Measurements from ENCODE around the gene NAGK. TPM values are rescaled to one million over a fixed set of nuclear protein-coding genes. Genes with fewer than 3 reads are reported as not detected.
"Not testable (repeated sequence)": the region's sequence is repeated elsewhere in the genome, so short reads cannot be mapped to it uniquely, and the experiment has no call there.

NAGK gene
- total RNA-seq, 4 donors from 2014 or later: 87.5 to 278 (median 166) TPM

GRCh38 chr2:71049704-71050360 is 18.6 kb upstream of the NAGK start:
- H3K27ac ChIP-seq: peak overlapping the region in 3 of 4 donors; percentile 5 to 57 (median 42)
- H3K27me3 ChIP-seq; H3K9me3 ChIP-seq; DNase-seq; intact Hi-C loops (cut with DNase I); H3K4me3 ChIP-seq; H3K36me3 ChIP-seq: not testable (repeated sequence)
- peaks cover 0 to 13% (median 0%) of the 10 kb centered on the region in 3 donors for H3K4me1 ChIP-seq
- TF ChIP-seq, protein P1, sequence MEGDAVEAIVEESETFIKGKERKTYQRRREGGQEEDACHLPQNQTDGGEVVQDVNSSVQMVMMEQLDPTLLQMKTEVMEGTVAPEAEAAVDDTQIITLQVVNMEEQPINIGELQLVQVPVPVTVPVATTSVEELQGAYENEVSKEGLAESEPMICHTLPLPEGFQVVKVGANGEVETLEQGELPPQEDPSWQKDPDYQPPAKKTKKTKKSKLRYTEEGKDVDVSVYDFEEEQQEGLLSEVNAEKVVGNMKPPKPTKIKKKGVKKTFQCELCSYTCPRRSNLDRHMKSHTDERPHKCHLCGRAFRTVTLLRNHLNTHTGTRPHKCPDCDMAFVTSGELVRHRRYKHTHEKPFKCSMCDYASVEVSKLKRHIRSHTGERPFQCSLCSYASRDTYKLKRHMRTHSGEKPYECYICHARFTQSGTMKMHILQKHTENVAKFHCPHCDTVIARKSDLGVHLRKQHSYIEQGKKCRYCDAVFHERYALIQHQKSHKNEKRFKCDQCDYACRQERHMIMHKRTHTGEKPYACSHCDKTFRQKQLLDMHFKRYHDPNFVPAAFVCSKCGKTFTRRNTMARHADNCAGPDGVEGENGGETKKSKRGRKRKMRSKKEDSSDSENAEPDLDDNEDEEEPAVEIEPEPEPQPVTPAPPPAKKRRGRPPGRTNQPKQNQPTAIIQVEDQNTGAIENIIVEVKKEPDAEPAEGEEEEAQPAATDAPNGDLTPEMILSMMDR (IDR thresholded peaks at IDR 0.05): peak in 4 of 6 experiments; percentile 23 to 77 (median 40)
- WGBS, 2 donors: 42 to 48% methylated on average over 3 to 8 of the region's 10 CpGs

DNA sequence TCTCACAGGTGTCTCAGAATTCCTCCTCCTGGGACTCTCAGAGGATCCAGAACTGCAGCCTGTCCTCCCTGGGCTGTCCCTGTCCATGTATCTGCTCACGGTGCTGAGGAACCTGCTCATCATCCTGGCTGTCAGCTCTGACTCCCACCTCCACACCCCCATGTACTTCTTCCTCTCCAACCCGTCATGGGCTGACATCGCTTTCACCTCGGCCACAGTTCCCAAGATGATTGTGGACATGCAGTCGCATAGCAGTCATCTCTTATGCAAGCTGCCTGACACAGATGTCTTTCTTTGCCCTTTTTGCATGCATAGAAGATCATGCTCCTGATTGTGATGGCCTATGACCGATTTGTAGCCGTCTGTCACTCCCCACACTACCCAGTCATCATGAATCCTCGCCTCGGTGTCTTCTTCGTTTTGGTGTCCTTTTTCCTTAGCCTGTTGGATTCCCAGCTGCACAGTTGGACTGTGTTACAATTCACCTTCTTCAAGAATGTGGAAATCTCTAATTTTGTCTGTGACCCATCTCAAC is 13.2 kb upstream of the NAGK start:
- WGBS, 2 donors: 78 to 83% methylated on average over 10 of the region's 10 CpGs
- intact Hi-C loops (cut with DNase I); H3K36me3 ChIP-seq; H3K4me1 ChIP-seq; H3K27ac ChIP-seq; H3K9me3 ChIP-seq; H3K4me3 ChIP-seq; H3K27me3 ChIP-seq; DNase-seq: not testable (repeated sequence)

DNA sequence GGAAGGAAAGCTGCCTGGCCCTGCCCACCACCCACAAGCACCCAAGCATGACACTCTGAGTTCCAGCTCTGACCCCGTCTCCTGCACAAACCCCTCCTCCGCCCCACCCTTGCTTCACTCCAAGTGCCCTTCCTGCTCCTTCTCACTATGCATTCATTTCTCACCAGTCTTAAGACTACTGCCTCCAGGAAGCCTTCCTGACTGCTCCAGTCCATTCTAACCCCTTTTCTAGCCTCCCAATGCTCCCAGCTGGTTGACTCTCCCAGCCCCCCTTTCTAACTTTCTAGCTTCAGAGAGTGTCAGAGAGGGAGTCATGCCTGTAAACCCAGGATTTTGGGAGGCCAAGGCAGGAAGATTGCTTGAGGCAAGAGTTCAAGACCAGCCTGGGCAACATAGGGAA is 8.2 kb upstream of the NAGK start:
- DNase-seq: no peak
- TF ChIP-seq, protein P1 (IDR thresholded peaks at IDR 0.05): no peak
- no peak for TF ChIP-seq POLR2A (IDR thresholded peaks at IDR 0.05)
- no peaks in the 10 kb centered on the region for H3K27me3 ChIP-seq
- H3K4me1 ChIP-seq: peaks cover 6 to 43% (median 15%) of the 10 kb centered on the region in 3 donors
- no peaks in the 10 kb centered on the region for H3K9me3 ChIP-seq
- no peak overlapping the region for H3K4me3 ChIP-seq
- no peak overlapping the region for H3K27ac ChIP-seq
- intact Hi-C loops (cut with DNase I): no loop called here
- no peaks in the 10 kb centered on the region for H3K36me3 ChIP-seq
- WGBS, 2 donors: 65 to 77% methylated on average over 2 of the region's 2 CpGs

- H3K9me3 ChIP-seq: no peaks in the 10 kb centered on the region
- TF ChIP-seq, protein P1 (IDR thresholded peaks at IDR 0.05): no peak
- TF ChIP-seq POLR2A (IDR thresholded peaks at IDR 0.05): no peak
- H3K4me3 ChIP-seq: no peak overlapping the region
- peaks cover 6 to 50% (median 15%) of the 10 kb centered on the region in 3 donors for H3K4me1 ChIP-seq
- no peak overlapping the region for H3K27ac ChIP-seq
- 23 to 54% methylated on average over 3 of the region's 3 CpGs for WGBS, 2 donors
- no peaks in the 10 kb centered on the region for H3K36me3 ChIP-seq
- DNase-seq: no peak
- intact Hi-C loops (cut with DNase I): no loop called here
- H3K27me3 ChIP-seq: no peaks in the 10 kb centered on the region
These were observed 7.6 kb upstream of the NAGK start for GRCh38 chr2:71060871-71061270.

- intact Hi-C loops (cut with DNase I): no loop called here
- Histone ChIP-seq H3K36me3 (no peaks in the 10 kb centered on the region), H3K4me3 (no peak overlapping the region), H3K4me1 (peaks cover 12 to 64% (median 18%) of the 10 kb centered on the region in 3 donors), H3K27ac (peak overlapping the region; percentile 8 to 88 (median 62)), H3K27me3 (no peaks in the 10 kb centered on the region), H3K9me3 (no peaks in the 10 kb centered on the region)
- 25 to 57% methylated on average over 1 of the region's 1 CpG for WGBS, 2 donors
- no peak for TF ChIP-seq POLR2A (IDR thresholded peaks at IDR 0.05)
- TF ChIP-seq, protein P1 (IDR thresholded peaks at IDR 0.05): no peak
- no peak for DNase-seq
These were observed 5.2 kb upstream of the NAGK start for GRCh38 chr2:71063216-71063615.

Data from esophagus squamous epithelium (tissue), 5 donors.